ENCODE data around the gene ILKAP.
A peak's percentile ranks its signal among the peaks of the same experiment; 100 is the strongest.

Gene ILKAP

GRCh38 chr2:238236571-238236970, 33.1 kb upstream of the ILKAP start:
- no peak for DNase-seq

- no peak for DNase-seq
Observed at GRCh38 chr2:238235856-238236255, 32.4 kb upstream of the ILKAP start.

- no peak for DNase-seq
Observed at GRCh38 chr2:238235331-238235732, 31.8 kb upstream of the ILKAP start.

- no peak for DNase-seq
Observed at GRCh38 chr2:238233625-238234024, 30.1 kb upstream of the ILKAP start.

GRCh38 chr2:238231809-238232208, 28.3 kb upstream of the ILKAP start:
- no peak for DNase-seq

GRCh38 chr2:238231251-238231793, 27.8 kb upstream of the ILKAP start:
- peak; percentile 82 for DNase-seq

GRCh38 chr2:238230699-238231098, 27.2 kb upstream of the ILKAP start:
- DNase-seq: no peak

GRCh38 chr2:238228700-238229099, 25.2 kb upstream of the ILKAP start:
- DNase-seq: no peak

GRCh38 chr2:238227587-238228032, 24.1 kb upstream of the ILKAP start:
- DNase-seq: no peak

- DNase-seq: no peak
Observed at GRCh38 chr2:238226698-238227586, 23.4 kb upstream of the ILKAP start.

GRCh38 chr2:238225911-238226697, 22.6 kb upstream of the ILKAP start:
- no peak for DNase-seq

GRCh38 chr2:238225121-238225520, 21.6 kb upstream of the ILKAP start:
- DNase-seq: no peak

GRCh38 chr2:238224356-238225035, 21.0 kb upstream of the ILKAP start:
- no peak for DNase-seq

- DNase-seq: no peak
Observed at GRCh38 chr2:238220892-238221521, 17.5 kb upstream of the ILKAP start.

- no peak for DNase-seq
Observed at GRCh38 chr2:238220274-238220891, 16.9 kb upstream of the ILKAP start.

- DNase-seq: no peak
Observed at GRCh38 chr2:238216651-238217184, 13.2 kb upstream of the ILKAP start.

- DNase-seq: no peak
Observed at GRCh38 chr2:238207006-238207405, 3.5 kb upstream of the ILKAP start.

- DNase-seq: no peak
Observed at GRCh38 chr2:238203973-238204683, 633 bp upstream of the ILKAP start.

- peak; percentile 23 for DNase-seq
Observed at GRCh38 chr2:238202326-238203093, 985 bp downstream of the ILKAP start.

- DNase-seq: no peak
Observed at GRCh38 chr2:238190445-238190844, 13.1 kb downstream of the ILKAP start.

Measured in CD4-positive, alpha-beta T cell treated with Interleukin-21 for 1 hour (primary cell).